ENCODE measurements around the gene MYO9A. TPM values are rescaled to one million over a fixed set of nuclear protein-coding genes. Genes with fewer than 3 reads are reported as not detected.

MYO9A gene
- total RNA-seq, 1 donor from 2014 or later: 38.5 TPM

GRCh38 chr15:72112116-72112515, 5.8 kb downstream of the MYO9A start:
- no peaks in the 10 kb centered on the region for H3K36me3 ChIP-seq
- H3K9me3 ChIP-seq (ENCODE audit: low read depth): no peaks in the 10 kb centered on the region
- Mint-ChIP-seq H3K9me3 (no peaks in the 10 kb centered on the region), H3K4me3 (no peak overlapping the region), H3K4me1 (peaks cover 15% of the 10 kb centered on the region), H3K27me3 (ENCODE audit: insufficient read depth, low read depth) (peaks cover 2% of the 10 kb centered on the region), H3K36me3 (peaks cover 4% of the 10 kb centered on the region), H3K27ac (no peak overlapping the region)
- peaks cover 9% of the 10 kb centered on the region for H3F3A ChIP-seq (ENCODE audit: low read depth)
- peaks cover 56% of the 10 kb centered on the region for H3K79me2 ChIP-seq (ENCODE audit: low read depth)
- TF ChIP-seq EZH2 (IDR thresholded peaks at IDR 0.05) (no peak), CTCF (IDR thresholded peaks at IDR 0.05) (no peak), EZH2phosphoT487 (IDR thresholded peaks at IDR 0.05) (no peak)
- no peak overlapping the region for H3K4me2 ChIP-seq
- peaks cover 9% of the 10 kb centered on the region for H3K4me1 ChIP-seq
- H4K20me1 ChIP-seq (ENCODE audit: low read depth): peaks cover 16% of the 10 kb centered on the region
- no peak overlapping the region for H3K27ac ChIP-seq
- H3K4me3 ChIP-seq: no peak overlapping the region
- no peak for DNase-seq (ENCODE audit: low spot score)
- no peaks in the 10 kb centered on the region for H3K27me3 ChIP-seq
- no peak overlapping the region for H3K9ac ChIP-seq
- H2AFZ ChIP-seq (replicated peaks): no peak overlapping the region

- H3K4me1 ChIP-seq: no peaks in the 10 kb centered on the region
- Mint-ChIP-seq H3K27me3 (ENCODE audit: insufficient read depth, low read depth) (peaks cover 2% of the 10 kb centered on the region), H3K9me3 (no peaks in the 10 kb centered on the region)
Observed at GRCh38 chr15:72110355-72110754, 7.6 kb downstream of the MYO9A start.

GRCh38 chr15:72106068-72106467, 11.9 kb downstream of the MYO9A start:
- no peak overlapping the region for H3K4me3 ChIP-seq
- H3F3A ChIP-seq (ENCODE audit: low read depth): no peaks in the 10 kb centered on the region
- H3K27me3 ChIP-seq: no peaks in the 10 kb centered on the region
- no peak overlapping the region for H3K9ac ChIP-seq
- DNase-seq (ENCODE audit: low spot score): no peak
- no peaks in the 10 kb centered on the region for H4K20me1 ChIP-seq (ENCODE audit: low read depth)
- no peaks in the 10 kb centered on the region for H3K9me3 ChIP-seq (ENCODE audit: low read depth)
- no peak for TF ChIP-seq EZH2phosphoT487 (IDR thresholded peaks at IDR 0.05)
- no peak for TF ChIP-seq EZH2 (IDR thresholded peaks at IDR 0.05)
- no peak for TF ChIP-seq CTCF (IDR thresholded peaks at IDR 0.05)
- H3K36me3 ChIP-seq: no peaks in the 10 kb centered on the region
- no peak overlapping the region for H3K27ac ChIP-seq
- H2AFZ ChIP-seq (replicated peaks): no peak overlapping the region
- Mint-ChIP-seq H3K27ac (no peak overlapping the region), H3K27me3 (ENCODE audit: insufficient read depth, low read depth) (no peaks in the 10 kb centered on the region), H3K4me1 (peaks cover 15% of the 10 kb centered on the region), H3K4me3 (no peak overlapping the region), H3K9me3 (no peaks in the 10 kb centered on the region), H3K36me3 (peaks cover 4% of the 10 kb centered on the region)
- H3K79me2 ChIP-seq (ENCODE audit: low read depth): peaks cover 19% of the 10 kb centered on the region
- H3K4me1 ChIP-seq: no peaks in the 10 kb centered on the region
- no peak overlapping the region for H3K4me2 ChIP-seq

More at GRCh38 chr15:72110355-72110754, 7.6 kb downstream of the MYO9A start:
- H3K9me3 ChIP-seq (ENCODE audit: low read depth): no peaks in the 10 kb centered on the region
- H3F3A ChIP-seq (ENCODE audit: low read depth): no peaks in the 10 kb centered on the region
- peaks cover 42% of the 10 kb centered on the region for H3K79me2 ChIP-seq (ENCODE audit: low read depth)
- Mint-ChIP-seq H3K4me3 (no peak overlapping the region), H3K27ac (no peak overlapping the region), H3K36me3 (peaks cover 4% of the 10 kb centered on the region), H3K4me1 (peaks cover 3% of the 10 kb centered on the region)
- no peaks in the 10 kb centered on the region for H4K20me1 ChIP-seq (ENCODE audit: low read depth)
- H3K9ac ChIP-seq: no peak overlapping the region
- DNase-seq (ENCODE audit: low spot score): no peak
- no peaks in the 10 kb centered on the region for H3K27me3 ChIP-seq
- H3K36me3 ChIP-seq: no peaks in the 10 kb centered on the region
- H3K4me2 ChIP-seq: no peak overlapping the region
- no peak overlapping the region for H3K4me3 ChIP-seq
- H2AFZ ChIP-seq (replicated peaks): no peak overlapping the region
- TF ChIP-seq EZH2phosphoT487 (IDR thresholded peaks at IDR 0.05): no peak
- TF ChIP-seq EZH2 (IDR thresholded peaks at IDR 0.05): no peak
- no peak for TF ChIP-seq CTCF (IDR thresholded peaks at IDR 0.05)
- H3K27ac ChIP-seq: no peak overlapping the region

Data from neural progenitor cell (in vitro differentiated cells).